ENCODE data around the gene SLC29A2. TPM values are rescaled to one million over a fixed set of nuclear protein-coding genes. Genes with fewer than 3 reads are reported as not detected.
"Not testable (repeated sequence)": the region's sequence is repeated elsewhere in the genome, so short reads cannot be mapped to it uniquely, and the experiment has no call there.

The SLC29A2 gene
- total RNA-seq, 5 donors from 2014 or later (not counting 1 experiment from before 2014, with no cell fraction given): 8.5 to 14.7 (median 14.4) TPM

DNA sequence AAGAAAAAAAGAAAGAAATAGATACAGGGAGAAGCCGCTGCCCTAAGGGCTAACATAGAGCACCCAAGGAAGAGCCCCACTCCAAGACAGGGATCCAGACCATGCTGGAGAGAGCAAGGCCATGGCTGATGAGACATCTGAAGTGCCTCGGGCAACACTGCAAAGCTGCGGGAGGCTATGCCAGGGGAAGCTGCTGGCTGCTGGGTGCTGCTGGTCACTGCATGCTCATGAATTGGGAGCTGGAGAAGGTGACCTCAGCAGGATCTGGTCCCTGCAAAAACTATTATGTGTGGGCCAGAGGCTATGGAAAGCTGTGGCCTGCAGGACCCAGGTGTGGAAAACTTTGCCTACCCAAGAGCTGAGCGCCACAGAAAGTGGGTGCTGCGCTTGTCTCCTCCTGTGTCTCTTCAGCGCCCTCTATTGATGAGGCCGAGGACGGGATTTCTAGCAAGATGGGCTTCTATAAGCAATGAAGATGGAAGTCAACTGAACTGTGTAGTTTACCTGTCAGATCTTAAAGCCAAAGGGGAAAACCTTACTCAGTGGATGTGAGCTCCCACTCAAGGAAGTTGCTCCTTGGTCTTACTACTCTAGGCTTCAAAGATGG is 17.3 kb upstream of the SLC29A2 start:
- 30% methylated on average over 8 of the region's 8 CpGs for WGBS (ENCODE audit: insufficient coverage)
- Mint-ChIP-seq H3K27ac (no peak overlapping the region), H3K27me3 (peaks cover 0 to 3% of the 10 kb centered on the region in 2 donors), H3K4me3 (no peak overlapping the region), H3K36me3 (no peaks in the 10 kb centered on the region), H3K4me1 (peaks cover 6 to 8% (median 6%) of the 10 kb centered on the region in 3 donors), H3K9me3 (no peaks in the 10 kb centered on the region)
- no peaks in the 10 kb centered on the region for H3K9me3 ChIP-seq
- peaks cover 0 to 12% of the 10 kb centered on the region in 2 experiments for H3K4me1 ChIP-seq (ENCODE audit: control insufficient read depth in 1 of 2, extremely low read depth in 1 of 2, insufficient read depth in 2 of 2, low read length in 2 of 2)
- H3K4me3 ChIP-seq (ENCODE audit: control insufficient read depth in 1 of 2, extremely low read depth in 1 of 2, low read length in 1 of 2): no peak overlapping the region
- H3K27ac ChIP-seq (ENCODE audit: low read length): no peak overlapping the region
- H3K36me3 ChIP-seq (ENCODE audit: control insufficient read depth in 2 of 2, extremely low read depth in 1 of 2, insufficient read depth in 1 of 2, low read length in 1 of 2): no peaks in the 10 kb centered on the region
- POLR2A ChIA-PET: interaction anchor here in 1 of 2 donors (0.7 kb wide), 1 partner anchor 21 kb away, joined by 3 read pairs; no protein-coding TSS in a partner anchor
- CTCF ChIA-PET: interaction anchor here (0.5 to 1.5 kb wide), 11 partner anchors 25 to 289 kb away, joined by 3 to 10 read pairs (median 4); partner anchors contain the start of genes BRMS1 (in 1 of the 2), MRPL11 (in 1 of the 2), PELI3 (in 1 of the 2) and RBM4B (in 1 of the 2)
- ATAC-seq (replicated peaks in 1 of 4): peak; percentile 65 to 82 (median 81)
- H3K27me3 ChIP-seq (replicated peaks in 1 of 2; ENCODE audit: control insufficient read depth in 2 of 2, extremely low read depth in 1 of 2, insufficient read depth in 2 of 2, low read length in 1 of 2): peaks cover 2 to 25% of the 10 kb centered on the region in 2 experiments
- peak; percentile 39 to 86 (median 67) for DNase-seq

DNA sequence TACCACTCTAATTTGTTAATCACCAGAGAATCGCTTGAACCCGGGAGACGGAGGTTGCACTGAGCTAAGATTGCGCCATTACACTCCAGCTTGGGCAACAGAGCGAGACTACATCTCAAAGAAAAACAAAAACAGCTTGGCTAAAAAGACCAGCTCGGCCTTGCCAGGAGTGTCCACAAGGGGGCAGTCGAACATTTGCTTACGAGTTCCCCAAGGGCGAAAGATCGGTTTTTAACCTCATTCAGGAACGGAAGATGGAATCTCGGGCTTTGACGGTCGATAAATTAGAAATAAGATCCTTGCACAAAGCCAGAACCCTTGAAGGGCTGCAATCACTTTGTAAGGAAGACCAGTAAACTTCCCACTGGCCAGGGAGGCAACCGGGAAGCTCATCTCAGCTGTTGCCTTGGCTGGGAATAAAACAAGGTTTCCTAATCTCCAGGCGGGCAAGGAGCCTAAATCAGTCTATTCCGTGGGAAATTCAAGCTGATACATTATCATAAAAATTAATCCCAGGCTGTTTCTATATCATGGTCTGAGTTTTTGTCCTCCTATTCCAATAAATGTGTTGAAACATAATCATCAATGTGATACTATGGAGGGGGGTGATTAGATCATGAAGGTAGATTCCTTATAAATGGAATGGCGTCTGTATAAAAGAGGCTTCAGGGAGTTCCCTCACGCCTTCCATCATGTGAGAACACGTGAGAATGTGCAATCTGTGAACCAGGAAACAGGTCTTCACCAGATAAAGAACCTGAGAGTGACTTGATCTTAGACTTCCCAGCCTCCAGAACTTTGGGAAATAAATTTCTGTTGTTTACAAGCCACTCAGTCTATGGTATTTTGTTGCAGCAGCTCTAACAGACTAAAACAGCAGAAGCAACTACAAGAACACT is 14.9 kb upstream of the SLC29A2 start:
- POLR2A ChIA-PET: no interaction called here
- CTCF ChIA-PET: interaction anchor here (0.6 to 2.7 kb wide), 11 partner anchors 9 to 204 kb away, joined by 3 to 25 read pairs (median 4); partner anchors contain the start of genes MRPL11 (in 1 of the 2) and PELI3 (in 1 of the 2)
- Histone ChIP-seq H3K4me3 (ENCODE audit: control insufficient read depth in 1 of 2, extremely low read depth in 1 of 2, low read length in 1 of 2) (peak overlapping the region in 1 of 2 donors; percentile 4), H3K27ac (ENCODE audit: low read length) (no peak overlapping the region), H3K4me1 (ENCODE audit: control insufficient read depth in 1 of 2, extremely low read depth in 1 of 2, insufficient read depth in 2 of 2, low read length in 2 of 2) (peaks cover 0 to 12% of the 10 kb centered on the region in 2 experiments), H3K36me3 (ENCODE audit: control insufficient read depth in 2 of 2, extremely low read depth in 1 of 2, insufficient read depth in 1 of 2, low read length in 1 of 2) (no peaks in the 10 kb centered on the region), H3K27me3 (replicated peaks in 1 of 2; ENCODE audit: control insufficient read depth in 2 of 2, extremely low read depth in 1 of 2, insufficient read depth in 2 of 2, low read length in 1 of 2) (peaks cover 2 to 29% of the 10 kb centered on the region in 2 experiments), H3K9me3 (no peaks in the 10 kb centered on the region)
- 4% methylated on average over 16 of the region's 20 CpGs for WGBS (ENCODE audit: insufficient coverage)
- no peaks in the 10 kb centered on the region for H3K36me3 Mint-ChIP-seq
- H3K27ac Mint-ChIP-seq: no peak overlapping the region
- no peaks in the 10 kb centered on the region for H3K9me3 Mint-ChIP-seq
- H3K27me3 Mint-ChIP-seq: peaks cover 0 to 2% of the 10 kb centered on the region in 2 donors
- H3K4me1 Mint-ChIP-seq: peaks cover 6 to 8% (median 6%) of the 10 kb centered on the region in 3 donors
- peak overlapping the region in 2 of 3 donors; percentile 3 to 17 for H3K4me3 Mint-ChIP-seq
- DNase-seq: peak; percentile 51 to 89 (median 77)
- peak; percentile 68 to 78 (median 71) for ATAC-seq (replicated peaks in 1 of 4)

DNA sequence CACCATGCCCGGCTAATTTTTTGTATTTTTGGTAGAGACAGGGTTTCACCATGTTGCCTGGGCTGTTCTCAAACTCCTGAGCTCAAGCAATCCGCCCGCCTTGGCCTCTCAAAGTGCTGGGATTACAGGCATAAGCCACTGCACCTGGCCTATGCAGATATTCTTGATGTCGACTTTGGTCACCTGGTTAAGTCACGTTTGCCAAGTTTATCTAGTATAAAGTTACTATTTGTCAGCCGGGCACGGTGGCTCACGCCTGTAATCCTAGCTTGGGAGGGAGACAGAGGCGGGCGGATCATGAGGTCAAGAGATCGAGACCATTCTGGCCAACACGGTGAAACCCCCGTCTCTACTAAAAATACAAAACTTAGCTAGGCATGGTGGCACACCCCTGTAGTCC is 12.8 kb upstream of the SLC29A2 start:
- H3K36me3 ChIP-seq (ENCODE audit: control insufficient read depth in 2 of 2, extremely low read depth in 1 of 2, insufficient read depth in 1 of 2, low read length in 1 of 2); H3K4me3 ChIP-seq (ENCODE audit: control insufficient read depth in 1 of 2, extremely low read depth in 1 of 2, low read length in 1 of 2); DNase-seq; H3K9me3 ChIP-seq; H3K36me3 Mint-ChIP-seq; H3K27me3 Mint-ChIP-seq; POLR2A ChIA-PET; H3K27ac Mint-ChIP-seq; H3K27ac ChIP-seq (ENCODE audit: low read length); ATAC-seq (replicated peaks in 1 of 4); H3K9me3 Mint-ChIP-seq; H3K4me3 Mint-ChIP-seq; H3K4me1 Mint-ChIP-seq: not testable (repeated sequence)
- CTCF ChIA-PET: interaction anchor here (0.8 to 1.0 kb wide), 2 partner anchors 19 to 21 kb away, joined by 3 to 4 read pairs; no protein-coding TSS in a partner anchor
- H3K27me3 ChIP-seq (replicated peaks in 1 of 2; ENCODE audit: control insufficient read depth in 2 of 2, extremely low read depth in 1 of 2, insufficient read depth in 2 of 2, low read length in 1 of 2): peaks cover 0 to 32% of the 10 kb centered on the region in 2 experiments
- H3K4me1 ChIP-seq (ENCODE audit: control insufficient read depth in 1 of 2, extremely low read depth in 1 of 2, insufficient read depth in 2 of 2, low read length in 2 of 2): peaks cover 0 to 12% of the 10 kb centered on the region in 2 experiments
- 89% methylated on average over 10 of the region's 13 CpGs for WGBS (ENCODE audit: insufficient coverage)

DNA sequence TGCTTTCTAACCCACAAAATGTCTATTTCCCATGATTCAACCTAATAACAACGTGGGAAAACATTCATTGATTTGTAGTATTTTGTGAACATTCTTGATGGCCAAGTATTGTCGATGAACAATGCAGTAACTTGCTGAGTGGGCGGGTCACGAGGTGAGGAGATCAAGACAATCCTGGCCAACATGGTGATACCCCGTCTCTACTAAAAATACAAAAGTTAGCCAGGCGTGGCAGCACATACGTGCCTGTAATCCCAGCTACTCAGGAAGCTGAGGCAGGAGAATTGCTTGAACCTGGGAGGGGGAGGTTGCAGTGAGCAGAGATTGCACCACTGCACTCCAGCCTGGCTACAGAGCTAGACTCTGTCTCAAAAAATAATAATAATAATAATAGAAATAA is 8.7 kb upstream of the SLC29A2 start:
- POLR2A ChIA-PET: interaction anchor here in 1 of 2 donors (0.6 kb wide), 1 partner anchor 1018 kb away, joined by 3 read pairs; no protein-coding TSS in a partner anchor

DNA sequence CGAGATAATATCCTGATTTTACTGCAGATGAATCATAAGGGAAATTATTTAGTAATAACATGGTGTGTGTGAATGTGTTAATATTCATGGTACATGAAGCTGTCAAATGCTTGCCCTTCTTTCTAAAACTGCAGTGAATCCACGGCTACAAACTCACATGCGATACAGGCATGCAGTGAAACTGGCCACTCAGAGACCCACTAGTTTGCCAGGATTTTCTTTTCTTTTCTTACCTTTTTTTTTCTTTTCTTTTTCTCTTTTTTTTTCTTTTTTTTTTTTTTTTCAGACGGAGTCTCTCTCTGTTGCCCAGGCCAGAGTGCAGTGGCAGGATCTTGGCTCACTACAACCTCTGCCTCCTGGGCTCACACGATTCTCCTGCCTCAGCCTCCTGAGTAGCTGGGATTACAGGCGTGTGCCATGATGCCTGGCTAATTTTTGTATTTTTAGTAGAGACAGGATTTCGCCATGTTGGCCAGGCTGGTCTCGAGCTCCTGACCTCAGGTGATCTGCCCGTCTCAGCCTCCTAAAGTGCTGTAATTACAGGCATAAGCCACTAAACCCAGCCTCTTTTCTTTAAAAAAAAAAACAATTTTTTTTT is 2.2 kb upstream of the SLC29A2 start:
- ATAC-seq (replicated peaks in 1 of 4); DNase-seq; CTCF ChIA-PET; H3K36me3 ChIP-seq (ENCODE audit: control insufficient read depth in 2 of 2, extremely low read depth in 1 of 2, insufficient read depth in 1 of 2, low read length in 1 of 2); H3K27me3 ChIP-seq (replicated peaks in 1 of 2; ENCODE audit: control insufficient read depth in 2 of 2, extremely low read depth in 1 of 2, insufficient read depth in 2 of 2, low read length in 1 of 2); H3K27me3 Mint-ChIP-seq; H3K4me3 ChIP-seq (ENCODE audit: control insufficient read depth in 1 of 2, extremely low read depth in 1 of 2, low read length in 1 of 2); H3K9me3 ChIP-seq; H3K27ac ChIP-seq (ENCODE audit: low read length); H3K36me3 Mint-ChIP-seq; H3K9me3 Mint-ChIP-seq: not testable (repeated sequence)
- H3K4me1 ChIP-seq (ENCODE audit: control insufficient read depth in 1 of 2, extremely low read depth in 1 of 2, insufficient read depth in 2 of 2, low read length in 2 of 2): peaks cover 6 to 15% of the 10 kb centered on the region in 2 experiments
- peak overlapping the region in 1 of 3 donors; percentile 34 for H3K4me3 Mint-ChIP-seq
- H3K4me1 Mint-ChIP-seq: peaks cover 0 to 17% (median 13%) of the 10 kb centered on the region in 3 donors
- WGBS (ENCODE audit: insufficient coverage): 89% methylated on average over 4 of the region's 9 CpGs
- POLR2A ChIA-PET: interaction anchor here (0.7 to 0.9 kb wide), 3 partner anchors 60 to 1143 kb away, joined by 3 to 7 read pairs (median 3); no protein-coding TSS in a partner anchor
- peak overlapping the region in 1 of 2 donors; percentile 46 for H3K27ac Mint-ChIP-seq

More for the DNA sequence above, 8.7 kb upstream of the SLC29A2 start:
- WGBS (ENCODE audit: insufficient coverage): no CpG with 5 or more reads among the region's 7 CpGs
- H3K27me3 Mint-ChIP-seq; H3K4me3 ChIP-seq (ENCODE audit: control insufficient read depth in 1 of 2, extremely low read depth in 1 of 2, low read length in 1 of 2); H3K36me3 ChIP-seq (ENCODE audit: control insufficient read depth in 2 of 2, extremely low read depth in 1 of 2, insufficient read depth in 1 of 2, low read length in 1 of 2); DNase-seq; H3K4me3 Mint-ChIP-seq; H3K9me3 ChIP-seq; ATAC-seq (replicated peaks in 1 of 4); H3K9me3 Mint-ChIP-seq; H3K4me1 ChIP-seq (ENCODE audit: control insufficient read depth in 1 of 2, extremely low read depth in 1 of 2, insufficient read depth in 2 of 2, low read length in 2 of 2); H3K4me1 Mint-ChIP-seq; H3K36me3 Mint-ChIP-seq; H3K27ac ChIP-seq (ENCODE audit: low read length); H3K27ac Mint-ChIP-seq: not testable (repeated sequence)
- CTCF ChIA-PET: interaction anchor here in 1 of 2 donors (0.6 kb wide), 1 partner anchor 81 kb away, joined by 3 read pairs; no protein-coding TSS in a partner anchor
- peaks cover 0 to 22% of the 10 kb centered on the region in 2 experiments for H3K27me3 ChIP-seq (replicated peaks in 1 of 2; ENCODE audit: control insufficient read depth in 2 of 2, extremely low read depth in 1 of 2, insufficient read depth in 2 of 2, low read length in 1 of 2)

All from T-cell (primary cell).